Endothelial cell of umbilical vein (primary cell): ENCODE results near the gene DDX51.

ENCODE experiments used
- GATA2 ChIP-seq: IDR thresholded peaks from 2 replicates; pipeline ENCODE4 v1.7.0; 2011; ENCODE audit warnings: low read depth, mild to moderate bottlenecking, moderate library complexity, mixed read lengths, low read length; ENCODE audit not compliant: insufficient read length, insufficient read depth
- JUN ChIP-seq: IDR thresholded peaks from 2 replicates; pipeline ENCODE4 v1.6.1; 2011; ENCODE audit warnings: borderline replicate concordance, low read depth; ENCODE audit not compliant: insufficient read length, insufficient read depth
- POLR2A ChIP-seq: IDR thresholded peaks from 2 replicates; pipeline ENCODE4 v1.6.1; 2012; ENCODE audit warnings: low read depth, mild to moderate bottlenecking, control low read depth, low read length
- TF ChIP-seq, protein P1 (sequence below), 2 donors: IDR thresholded peaks; 1 replicate in 1 of 2; 2 replicates in 1 of 2; pipeline ENCODE4 v1.5.1; 2011; ENCODE audit warnings: low read length in 2 of 2, mild to moderate bottlenecking in 2 of 2, moderate library complexity in 2 of 2, control low read depth in 1 of 2, inconsistent platforms in 1 of 2, low read depth in 1 of 2; ENCODE audit not compliant: insufficient read depth in 1 of 2; ENCODE audit errors: extremely low read depth in 1 of 2

- TF ChIP-seq POLR2A (no peak), GATA2 (no peak), JUN (no peak)
- TF ChIP-seq, protein P1, sequence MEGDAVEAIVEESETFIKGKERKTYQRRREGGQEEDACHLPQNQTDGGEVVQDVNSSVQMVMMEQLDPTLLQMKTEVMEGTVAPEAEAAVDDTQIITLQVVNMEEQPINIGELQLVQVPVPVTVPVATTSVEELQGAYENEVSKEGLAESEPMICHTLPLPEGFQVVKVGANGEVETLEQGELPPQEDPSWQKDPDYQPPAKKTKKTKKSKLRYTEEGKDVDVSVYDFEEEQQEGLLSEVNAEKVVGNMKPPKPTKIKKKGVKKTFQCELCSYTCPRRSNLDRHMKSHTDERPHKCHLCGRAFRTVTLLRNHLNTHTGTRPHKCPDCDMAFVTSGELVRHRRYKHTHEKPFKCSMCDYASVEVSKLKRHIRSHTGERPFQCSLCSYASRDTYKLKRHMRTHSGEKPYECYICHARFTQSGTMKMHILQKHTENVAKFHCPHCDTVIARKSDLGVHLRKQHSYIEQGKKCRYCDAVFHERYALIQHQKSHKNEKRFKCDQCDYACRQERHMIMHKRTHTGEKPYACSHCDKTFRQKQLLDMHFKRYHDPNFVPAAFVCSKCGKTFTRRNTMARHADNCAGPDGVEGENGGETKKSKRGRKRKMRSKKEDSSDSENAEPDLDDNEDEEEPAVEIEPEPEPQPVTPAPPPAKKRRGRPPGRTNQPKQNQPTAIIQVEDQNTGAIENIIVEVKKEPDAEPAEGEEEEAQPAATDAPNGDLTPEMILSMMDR (IDR thresholded peaks at IDR 0.05; ENCODE audit: extremely low read depth in 1 of 2, insufficient read depth in 1 of 2, low read depth in 1 of 2, low read length in 2 of 2): no peak
These were observed 11.9 kb upstream of the DDX51 start for GRCh38 chr12:132155771-132156572.
